GM19438 (cell line): Measurements from ENCODE around the gene STX11.

Experiments
- ATAC-seq: cut with Tn5 transposase; IDR thresholded peaks from one replicate; pipeline ENCODE4 v1.9.1; 2021; ENCODE audit warnings: low read depth; ENCODE audit not compliant: unreplicated experiment

The STX11 gene

DNA sequence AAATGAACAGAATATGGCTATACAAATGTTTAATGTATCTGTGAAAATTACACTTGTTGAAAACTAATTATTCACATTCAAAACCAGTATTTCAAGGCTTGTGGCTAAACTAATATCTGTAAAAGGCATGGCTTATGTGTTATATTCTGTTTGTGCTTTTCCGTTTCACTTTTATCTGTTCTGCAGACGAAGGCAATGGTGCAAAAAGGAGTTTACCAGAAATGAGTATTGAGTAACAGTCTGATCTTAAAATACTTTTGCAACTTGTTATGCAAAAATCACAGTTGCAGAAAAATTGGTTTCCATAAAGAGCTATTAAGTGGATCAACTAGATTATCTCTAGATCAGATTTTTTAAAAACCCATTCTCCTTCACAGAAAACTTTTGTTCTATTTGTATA lies 9.4 kb upstream of the STX11 start:
- ATAC-seq, result peak; percentile 54

DNA sequence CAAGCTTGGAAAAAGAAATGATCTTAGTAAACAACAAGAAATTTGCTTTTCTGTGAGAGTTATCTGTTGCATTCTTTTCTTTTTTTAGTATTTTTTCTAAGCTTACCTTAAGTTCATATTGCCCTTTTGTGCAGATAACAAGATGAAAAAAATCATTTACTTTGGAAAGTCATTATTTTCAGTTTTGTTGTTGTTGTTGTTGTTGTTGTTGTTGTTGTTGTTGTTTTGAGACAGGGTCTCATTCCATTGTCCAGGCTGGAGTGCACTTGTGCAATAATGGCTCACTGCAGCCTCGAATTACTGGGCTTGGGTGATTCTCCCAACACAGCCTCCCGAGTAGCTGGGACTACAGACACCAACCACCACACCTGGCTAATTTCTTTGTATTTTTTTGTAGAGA lies 8.8 kb upstream of the STX11 start:
- no peak for ATAC-seq

- no peak for ATAC-seq
Observed at GRCh38 chr6:144143106-144143505, 7.2 kb upstream of the STX11 start.

DNA sequence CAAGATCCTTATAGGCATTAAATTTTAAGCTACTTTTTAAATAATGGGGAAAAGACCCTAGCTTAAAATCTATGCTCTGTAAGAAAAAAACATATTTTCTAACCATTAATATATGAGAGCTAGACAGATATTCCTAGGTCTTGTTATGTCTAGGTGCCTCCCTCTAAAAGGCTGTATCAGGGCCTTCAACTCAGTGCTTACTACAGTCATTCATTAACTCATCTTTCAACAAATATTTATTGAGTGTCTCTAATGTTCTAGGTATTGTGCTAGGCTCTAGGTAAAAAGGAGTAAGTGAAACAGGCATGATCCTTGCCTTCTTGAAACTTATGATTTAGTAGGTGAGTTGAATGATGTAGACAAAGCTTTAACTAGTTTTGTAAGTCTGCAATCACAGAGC lies 6.4 kb upstream of the STX11 start:
- ATAC-seq, result no peak

DNA sequence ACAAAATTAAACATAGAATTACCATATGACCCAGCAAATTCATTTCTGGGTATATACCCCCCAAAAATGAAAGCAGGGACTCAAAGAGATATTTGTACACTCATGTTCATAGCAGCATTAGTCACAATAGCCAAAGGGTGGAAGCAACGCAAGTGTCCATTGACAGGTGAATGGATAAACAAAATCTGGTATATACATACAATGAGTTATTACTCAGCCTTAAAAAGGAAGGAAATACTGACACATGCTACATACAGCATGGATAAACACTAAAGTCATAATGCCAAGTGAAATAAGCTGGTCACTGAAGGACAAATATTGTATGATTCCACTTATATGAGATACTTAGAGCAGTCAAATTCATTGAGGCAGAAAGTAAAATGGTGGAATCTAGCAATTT lies 5.3 kb upstream of the STX11 start:
- no peak for ATAC-seq

DNA sequence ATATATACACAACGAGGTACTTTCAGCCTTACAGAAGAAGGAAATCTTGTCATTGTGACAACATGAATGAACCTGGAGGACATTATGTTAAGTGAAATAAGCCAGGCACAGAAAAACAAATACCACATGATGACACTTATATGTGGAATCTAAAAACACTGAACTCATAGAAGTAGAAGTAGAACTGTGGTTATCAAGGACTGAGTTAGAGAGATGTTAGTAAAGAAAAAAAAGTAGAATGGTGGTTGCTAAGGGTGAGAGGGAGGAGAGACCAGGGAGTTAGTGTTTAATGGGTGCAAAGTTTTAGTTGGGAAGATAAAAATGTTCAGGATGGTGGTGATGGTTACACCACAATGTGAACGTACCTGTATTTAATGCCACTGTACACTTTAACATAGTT lies 4.8 kb upstream of the STX11 start:
- ATAC-seq, result no peak

- ATAC-seq, result no peak
Observed at GRCh38 chr6:144148886-144149285, 1.4 kb upstream of the STX11 start.

DNA sequence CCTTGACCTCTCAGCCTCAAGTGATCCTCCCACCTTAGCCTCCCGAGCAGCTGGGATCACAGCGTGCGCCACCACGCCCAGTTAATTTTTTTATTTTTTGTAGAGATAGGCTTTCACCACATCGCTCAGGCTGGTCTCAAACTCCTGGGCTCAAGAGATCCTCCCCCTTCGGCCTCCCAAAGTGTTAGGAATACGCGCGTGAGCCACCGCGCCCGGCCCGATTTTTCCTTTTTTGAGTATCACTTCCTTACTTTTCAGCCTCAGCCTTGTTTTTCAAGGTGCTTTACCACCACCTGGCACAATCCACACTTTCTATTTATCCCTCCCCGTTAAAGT lies 791 bp upstream of the STX11 start:
- no peak for ATAC-seq

GRCh38 chr6:144150710-144151657 lies 667 bp downstream of the STX11 start:
- ATAC-seq, result peak; percentile 48

GRCh38 chr6:144152334-144152900 lies 2.1 kb downstream of the STX11 start:
- ATAC-seq, result no peak

GRCh38 chr6:144153260-144153659 lies 2.9 kb downstream of the STX11 start:
- no peak for ATAC-seq

- no peak for ATAC-seq
Observed at GRCh38 chr6:144153971-144154370, 3.7 kb downstream of the STX11 start.

DNA sequence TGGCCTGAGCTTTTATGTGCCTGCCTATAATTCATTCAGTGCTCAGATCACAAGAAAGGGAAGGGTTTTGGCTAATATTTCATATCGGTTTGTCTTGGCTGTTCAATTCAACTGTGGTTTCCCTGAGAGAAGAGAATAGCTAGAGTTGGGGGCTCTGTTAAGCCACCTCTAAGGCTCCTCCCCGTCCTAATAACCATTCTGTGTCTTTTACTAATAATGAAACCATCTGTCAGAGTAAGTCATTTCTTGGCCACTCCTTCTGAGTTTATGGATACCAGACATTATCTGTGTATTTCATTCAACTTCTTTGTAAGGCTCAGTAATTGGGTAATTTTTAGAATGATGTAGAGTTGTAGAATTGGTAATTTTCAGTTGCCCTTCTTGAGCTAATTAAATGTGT lies 5.2 kb downstream of the STX11 start:
- peak; percentile 37 for ATAC-seq

- no peak for ATAC-seq
Observed at GRCh38 chr6:144156338-144156737, 6.0 kb downstream of the STX11 start.

- no peak for ATAC-seq
Observed at GRCh38 chr6:144156991-144157390, 6.7 kb downstream of the STX11 start.

GRCh38 chr6:144158133-144158532 lies 7.8 kb downstream of the STX11 start:
- no peak for ATAC-seq

DNA sequence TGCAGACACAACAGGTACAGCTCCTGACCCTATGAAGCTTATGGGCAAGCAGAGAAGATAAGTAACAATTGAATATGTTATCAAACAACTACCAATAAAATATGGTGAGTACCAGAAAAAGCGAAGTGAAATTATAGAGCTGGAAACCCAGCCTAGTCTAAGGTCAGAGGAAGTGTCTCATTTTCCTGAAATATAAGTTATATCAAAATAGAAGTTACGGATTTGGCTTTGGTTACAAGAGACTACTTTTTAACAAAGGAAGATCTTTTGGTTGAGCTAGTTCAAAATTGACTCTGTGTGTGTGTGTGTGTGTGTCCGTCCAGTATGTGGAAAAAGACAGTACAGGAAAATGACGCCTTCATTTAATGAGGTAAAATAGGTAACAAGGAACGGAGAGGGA lies 8.9 kb downstream of the STX11 start:
- ATAC-seq, result no peak

- ATAC-seq, result no peak
Observed at GRCh38 chr6:144159742-144160141, 9.4 kb downstream of the STX11 start.

DNA sequence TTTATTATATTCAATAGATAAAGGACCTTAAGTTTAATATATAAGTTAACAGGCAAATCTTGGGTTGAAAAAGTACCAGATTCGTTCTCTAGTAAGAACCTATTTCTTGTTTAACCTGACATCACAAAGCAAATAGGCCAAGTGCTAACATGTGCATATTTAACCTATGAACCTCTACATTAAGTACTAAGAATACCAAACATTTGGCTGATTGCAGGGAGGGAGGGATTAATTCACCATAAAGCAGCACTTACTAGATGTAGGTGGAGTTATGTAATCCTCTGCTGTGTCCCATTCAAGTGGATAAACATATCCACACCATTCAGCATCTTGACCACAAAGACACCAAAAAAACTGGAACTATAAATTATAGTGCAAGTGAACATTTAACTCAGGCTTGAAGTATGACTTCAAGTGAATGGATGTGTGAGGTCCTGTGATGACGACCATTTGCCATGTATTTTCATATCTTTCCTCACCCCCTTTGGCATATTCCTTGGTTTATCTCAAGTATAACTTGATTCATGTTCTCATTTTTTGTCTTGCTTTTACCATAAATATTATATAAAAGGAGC lies 10.2 kb downstream of the STX11 start:
- ATAC-seq, result no peak

GRCh38 chr6:144161975-144162374 lies 11.7 kb downstream of the STX11 start:
- ATAC-seq, result no peak

GRCh38 chr6:144162977-144163376 lies 12.7 kb downstream of the STX11 start:
- no peak for ATAC-seq

DNA sequence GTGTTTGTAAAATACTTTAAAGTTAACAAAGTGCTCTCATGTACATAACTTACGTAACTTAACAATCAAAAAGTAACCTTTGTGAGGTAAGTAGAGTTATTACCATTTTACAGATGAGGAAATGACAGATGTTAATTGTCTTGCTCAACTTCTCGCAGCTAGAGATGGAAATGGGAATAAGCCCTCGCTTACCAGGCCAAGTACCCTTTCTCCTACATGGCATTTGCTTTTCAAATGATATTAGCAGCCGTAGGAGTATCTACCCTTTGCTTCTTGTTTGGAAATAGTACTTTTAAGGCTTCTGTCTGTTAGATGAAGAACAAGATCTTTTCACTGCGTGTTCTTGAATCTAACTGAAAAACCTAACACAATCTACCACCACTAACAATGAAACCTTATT lies 15.5 kb downstream of the STX11 start:
- ATAC-seq, result no peak
